HEK293 (cell line): ENCODE measurements around the gene ECE1.

Experiments
- KLF9 ChIP-seq: fragments of 450-650 bp; formaldehyde crosslinking; IDR thresholded peaks from 2 replicates; pipeline ENCODE4 v1.5.1; 2016; ENCODE audit warnings: missing biosample characterization, missing genetic modification characterization, low read depth
- ZFP41 ChIP-seq: fragments of 450-650 bp; formaldehyde crosslinking; IDR thresholded peaks from 2 replicates; pipeline ENCODE4 v1.5.1; 2016; ENCODE audit warnings: missing biosample characterization, missing genetic modification characterization, borderline replicate concordance
- ZIC2 ChIP-seq: fragments of 450-650 bp; formaldehyde crosslinking; IDR thresholded peaks from 2 replicates; pipeline ENCODE4 v1.5.1; 2016; ENCODE audit warnings: missing biosample characterization, missing genetic modification characterization
- ZNF121 ChIP-seq: fragments of 450-650 bp; formaldehyde crosslinking; IDR thresholded peaks from 2 replicates; pipeline ENCODE4 v1.5.1; 2016; ENCODE audit warnings: missing biosample characterization, missing genetic modification characterization
- ZNF140 ChIP-seq: fragments of 450-650 bp; formaldehyde crosslinking; IDR thresholded peaks from 2 replicates; pipeline ENCODE4 v1.5.1; 2016; ENCODE audit warnings: missing biosample characterization, missing genetic modification characterization
- ZNF19 ChIP-seq: fragments of 450-650 bp; formaldehyde crosslinking; IDR thresholded peaks from 2 replicates; pipeline ENCODE4; 2016; ENCODE audit warnings: missing biosample characterization, missing genetic modification characterization, low read depth
- ZNF239 ChIP-seq: fragments of 450-650 bp; formaldehyde crosslinking; IDR thresholded peaks from 2 replicates; pipeline ENCODE4 v1.5.1; 2016; ENCODE audit warnings: missing biosample characterization, missing genetic modification characterization
- ZNF24 ChIP-seq: fragments of 450-650 bp; formaldehyde crosslinking; IDR thresholded peaks from 2 replicates; pipeline ENCODE4 v1.5.1; 2016; ENCODE audit warnings: missing biosample characterization, missing genetic modification characterization
- ZNF292 ChIP-seq: fragments of 450-650 bp; formaldehyde crosslinking; IDR thresholded peaks from 2 replicates; pipeline ENCODE4 v1.5.1; 2016; ENCODE audit warnings: low read depth, missing biosample characterization, missing genetic modification characterization, borderline replicate concordance
- ZNF350 ChIP-seq: fragments of 450-650 bp; formaldehyde crosslinking; IDR thresholded peaks from 2 replicates; pipeline ENCODE4 v1.5.0; 2017; ENCODE audit warnings: missing biosample characterization, mild to moderate bottlenecking, missing genetic modification characterization
- ZNF391 ChIP-seq: fragments of 450-650 bp; formaldehyde crosslinking; IDR thresholded peaks from 2 replicates; pipeline ENCODE4 v1.5.1; 2016; ENCODE audit warnings: low read depth, missing biosample characterization, missing genetic modification characterization, borderline replicate concordance
- ZNF548 ChIP-seq: fragments of 450-650 bp; formaldehyde crosslinking; IDR thresholded peaks from 2 replicates; pipeline ENCODE4 v1.5.1; 2016; ENCODE audit warnings: missing biosample characterization, missing genetic modification characterization
- ZNF600 ChIP-seq: fragments of 450-650 bp; formaldehyde crosslinking; IDR thresholded peaks from 2 replicates; pipeline ENCODE4 v1.5.1; 2016; ENCODE audit warnings: missing biosample characterization, missing genetic modification characterization
- ZNF626 ChIP-seq: fragments of 450-650 bp; sonication (Bioruptor Pico); formaldehyde crosslinking; IDR thresholded peaks from 2 replicates; pipeline ENCODE4 v1.5.1; 2018; ENCODE audit warnings: missing biosample characterization, missing genetic modification characterization, inconsistent platforms
- ZNF658 ChIP-seq: fragments of 450-650 bp; formaldehyde crosslinking; IDR thresholded peaks from 2 replicates; pipeline ENCODE4; 2016; ENCODE audit warnings: missing biosample characterization, missing genetic modification characterization
- ZNF670 ChIP-seq: fragments of 450-650 bp; formaldehyde crosslinking; IDR thresholded peaks from 2 replicates; pipeline ENCODE4 v1.5.1; 2016; ENCODE audit warnings: missing biosample characterization, missing genetic modification characterization, low read depth
- ZNF776 ChIP-seq: fragments of 450-650 bp; formaldehyde crosslinking; IDR thresholded peaks from 2 replicates; pipeline ENCODE4 v1.5.0; 2017; ENCODE audit warnings: missing biosample characterization, missing genetic modification characterization, borderline replicate concordance
- ZNF792 ChIP-seq: fragments of 450-650 bp; formaldehyde crosslinking; IDR thresholded peaks from 2 replicates; pipeline ENCODE4 v1.5.1; 2016; ENCODE audit warnings: missing biosample characterization, missing genetic modification characterization
- ZSCAN30 ChIP-seq: fragments of 450-650 bp; IDR thresholded peaks from 2 replicates; pipeline ENCODE4 v1.5.1; 2018; ENCODE audit warnings: missing biosample characterization, mild to moderate bottlenecking, missing genetic modification characterization, moderate library complexity
- TF ChIP-seq, protein P1 (sequence below): fragments of 450-650 bp; formaldehyde crosslinking; IDR thresholded peaks from 2 replicates; pipeline ENCODE4 v1.5.0; 2017; ENCODE audit warnings: missing biosample characterization, missing genetic modification characterization, borderline replicate concordance
- TF ChIP-seq, protein P2 (sequence below): fragments of 450-650 bp; formaldehyde crosslinking; IDR thresholded peaks from 2 replicates; pipeline ENCODE4 v1.5.1; 2017; ENCODE audit warnings: missing biosample characterization, missing genetic modification characterization
- TF ChIP-seq, protein P3 (sequence below): fragments of 450-650 bp; formaldehyde crosslinking; IDR thresholded peaks from 2 replicates; pipeline ENCODE4 v1.5.1; 2016; ENCODE audit warnings: missing biosample characterization, missing genetic modification characterization
- TF ChIP-seq, protein P4 (sequence below): fragments of 450-650 bp; IDR thresholded peaks from 2 replicates; pipeline ENCODE4 v1.5.1; 2018; ENCODE audit warnings: missing biosample characterization, mild to moderate bottlenecking, missing genetic modification characterization
- TF ChIP-seq, protein P5 (sequence below): fragments of 450-650 bp; formaldehyde crosslinking; conservative IDR thresholded peaks from 2 replicates; pipeline ENCODE4 v1.5.1; 2016; ENCODE audit warnings: low read depth, missing biosample characterization, missing genetic modification characterization
- TF ChIP-seq, protein P6 (sequence below): IDR thresholded peaks from 2 replicates; pipeline ENCODE4 v1.6.1; 2011; ENCODE audit warnings: mild to moderate bottlenecking, low read depth, low read length, borderline replicate concordance

Gene ECE1

DNA sequence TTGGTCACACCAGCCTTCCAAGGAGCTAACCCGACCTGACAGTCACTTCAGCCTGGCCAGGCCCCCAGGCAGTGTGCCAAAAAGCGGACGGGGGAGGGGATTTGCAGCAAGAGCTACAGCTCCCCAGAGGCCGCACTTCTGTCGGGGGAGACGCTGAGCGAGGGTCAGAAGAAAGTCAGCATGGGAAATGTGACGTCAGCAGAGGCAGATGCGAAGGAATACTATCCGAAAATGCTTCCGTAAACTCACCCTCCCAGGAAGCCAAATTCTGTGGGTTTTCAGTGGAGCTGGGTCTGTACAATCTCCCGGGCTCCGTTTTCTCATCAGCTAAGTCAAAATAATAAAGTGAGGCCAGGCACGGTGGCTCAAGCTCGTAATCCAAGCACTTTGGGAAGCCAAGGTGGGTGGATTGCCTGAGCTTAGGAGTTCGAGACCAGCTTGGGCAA is 28.5 kb upstream of the ECE1 start (continued):
- TF ChIP-seq, protein P1, sequence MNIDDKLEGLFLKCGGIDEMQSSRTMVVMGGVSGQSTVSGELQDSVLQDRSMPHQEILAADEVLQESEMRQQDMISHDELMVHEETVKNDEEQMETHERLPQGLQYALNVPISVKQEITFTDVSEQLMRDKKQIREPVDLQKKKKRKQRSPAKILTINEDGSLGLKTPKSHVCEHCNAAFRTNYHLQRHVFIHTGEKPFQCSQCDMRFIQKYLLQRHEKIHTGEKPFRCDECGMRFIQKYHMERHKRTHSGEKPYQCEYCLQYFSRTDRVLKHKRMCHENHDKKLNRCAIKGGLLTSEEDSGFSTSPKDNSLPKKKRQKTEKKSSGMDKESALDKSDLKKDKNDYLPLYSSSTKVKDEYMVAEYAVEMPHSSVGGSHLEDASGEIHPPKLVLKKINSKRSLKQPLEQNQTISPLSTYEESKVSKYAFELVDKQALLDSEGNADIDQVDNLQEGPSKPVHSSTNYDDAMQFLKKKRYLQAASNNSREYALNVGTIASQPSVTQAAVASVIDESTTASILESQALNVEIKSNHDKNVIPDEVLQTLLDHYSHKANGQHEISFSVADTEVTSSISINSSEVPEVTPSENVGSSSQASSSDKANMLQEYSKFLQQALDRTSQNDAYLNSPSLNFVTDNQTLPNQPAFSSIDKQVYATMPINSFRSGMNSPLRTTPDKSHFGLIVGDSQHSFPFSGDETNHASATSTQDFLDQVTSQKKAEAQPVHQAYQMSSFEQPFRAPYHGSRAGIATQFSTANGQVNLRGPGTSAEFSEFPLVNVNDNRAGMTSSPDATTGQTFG (tag by site-specific recombination): no peak
- TF ChIP-seq ZIC2 (tag by site-specific recombination) (peak; percentile 80), ZNF121 (tag by site-specific recombination) (no peak), ZNF292 (no peak), ZFP41 (tag by site-specific recombination) (no peak), ZNF658 (tag by site-specific recombination) (no peak), ZNF600 (no peak; the same call in 1 of the 2 replicates), ZNF776 (tag by site-specific recombination) (no peak), ZNF626 (no peak), ZNF19 (no peak), ZNF239 (tag by site-specific recombination) (no peak), ZNF391 (tag by site-specific recombination) (no peak), KLF9 (0 out of 2 replicates have a peak, but pooled peaks have one; percentile 9), ZNF670 (tag by site-specific recombination) (no peak), ZNF548 (tag by site-specific recombination) (no peak), ZNF350 (no peak), ZNF792 (tag by site-specific recombination) (no peak), ZSCAN30 (tag by site-specific recombination) (no peak), ZNF24 (peak; percentile 89), ZNF140 (tag by site-specific recombination) (no peak)
- TF ChIP-seq, protein P2, sequence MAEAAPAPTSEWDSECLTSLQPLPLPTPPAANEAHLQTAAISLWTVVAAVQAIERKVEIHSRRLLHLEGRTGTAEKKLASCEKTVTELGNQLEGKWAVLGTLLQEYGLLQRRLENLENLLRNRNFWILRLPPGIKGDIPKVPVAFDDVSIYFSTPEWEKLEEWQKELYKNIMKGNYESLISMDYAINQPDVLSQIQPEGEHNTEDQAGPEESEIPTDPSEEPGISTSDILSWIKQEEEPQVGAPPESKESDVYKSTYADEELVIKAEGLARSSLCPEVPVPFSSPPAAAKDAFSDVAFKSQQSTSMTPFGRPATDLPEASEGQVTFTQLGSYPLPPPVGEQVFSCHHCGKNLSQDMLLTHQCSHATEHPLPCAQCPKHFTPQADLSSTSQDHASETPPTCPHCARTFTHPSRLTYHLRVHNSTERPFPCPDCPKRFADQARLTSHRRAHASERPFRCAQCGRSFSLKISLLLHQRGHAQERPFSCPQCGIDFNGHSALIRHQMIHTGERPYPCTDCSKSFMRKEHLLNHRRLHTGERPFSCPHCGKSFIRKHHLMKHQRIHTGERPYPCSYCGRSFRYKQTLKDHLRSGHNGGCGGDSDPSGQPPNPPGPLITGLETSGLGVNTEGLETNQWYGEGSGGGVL (tag by site-specific recombination): peak; percentile 68
- TF ChIP-seq, protein P3, sequence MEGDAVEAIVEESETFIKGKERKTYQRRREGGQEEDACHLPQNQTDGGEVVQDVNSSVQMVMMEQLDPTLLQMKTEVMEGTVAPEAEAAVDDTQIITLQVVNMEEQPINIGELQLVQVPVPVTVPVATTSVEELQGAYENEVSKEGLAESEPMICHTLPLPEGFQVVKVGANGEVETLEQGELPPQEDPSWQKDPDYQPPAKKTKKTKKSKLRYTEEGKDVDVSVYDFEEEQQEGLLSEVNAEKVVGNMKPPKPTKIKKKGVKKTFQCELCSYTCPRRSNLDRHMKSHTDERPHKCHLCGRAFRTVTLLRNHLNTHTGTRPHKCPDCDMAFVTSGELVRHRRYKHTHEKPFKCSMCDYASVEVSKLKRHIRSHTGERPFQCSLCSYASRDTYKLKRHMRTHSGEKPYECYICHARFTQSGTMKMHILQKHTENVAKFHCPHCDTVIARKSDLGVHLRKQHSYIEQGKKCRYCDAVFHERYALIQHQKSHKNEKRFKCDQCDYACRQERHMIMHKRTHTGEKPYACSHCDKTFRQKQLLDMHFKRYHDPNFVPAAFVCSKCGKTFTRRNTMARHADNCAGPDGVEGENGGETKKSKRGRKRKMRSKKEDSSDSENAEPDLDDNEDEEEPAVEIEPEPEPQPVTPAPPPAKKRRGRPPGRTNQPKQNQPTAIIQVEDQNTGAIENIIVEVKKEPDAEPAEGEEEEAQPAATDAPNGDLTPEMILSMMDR (tag by site-specific recombination): no peak
- TF ChIP-seq, protein P4, sequence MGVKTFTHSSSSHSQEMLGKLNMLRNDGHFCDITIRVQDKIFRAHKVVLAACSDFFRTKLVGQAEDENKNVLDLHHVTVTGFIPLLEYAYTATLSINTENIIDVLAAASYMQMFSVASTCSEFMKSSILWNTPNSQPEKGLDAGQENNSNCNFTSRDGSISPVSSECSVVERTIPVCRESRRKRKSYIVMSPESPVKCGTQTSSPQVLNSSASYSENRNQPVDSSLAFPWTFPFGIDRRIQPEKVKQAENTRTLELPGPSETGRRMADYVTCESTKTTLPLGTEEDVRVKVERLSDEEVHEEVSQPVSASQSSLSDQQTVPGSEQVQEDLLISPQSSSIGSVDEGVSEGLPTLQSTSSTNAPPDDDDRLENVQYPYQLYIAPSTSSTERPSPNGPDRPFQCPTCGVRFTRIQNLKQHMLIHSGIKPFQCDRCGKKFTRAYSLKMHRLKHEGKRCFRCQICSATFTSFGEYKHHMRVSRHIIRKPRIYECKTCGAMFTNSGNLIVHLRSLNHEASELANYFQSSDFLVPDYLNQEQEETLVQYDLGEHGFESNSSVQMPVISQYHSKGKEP (tag by site-specific recombination): peak; percentile 75
- TF ChIP-seq, protein P5, sequence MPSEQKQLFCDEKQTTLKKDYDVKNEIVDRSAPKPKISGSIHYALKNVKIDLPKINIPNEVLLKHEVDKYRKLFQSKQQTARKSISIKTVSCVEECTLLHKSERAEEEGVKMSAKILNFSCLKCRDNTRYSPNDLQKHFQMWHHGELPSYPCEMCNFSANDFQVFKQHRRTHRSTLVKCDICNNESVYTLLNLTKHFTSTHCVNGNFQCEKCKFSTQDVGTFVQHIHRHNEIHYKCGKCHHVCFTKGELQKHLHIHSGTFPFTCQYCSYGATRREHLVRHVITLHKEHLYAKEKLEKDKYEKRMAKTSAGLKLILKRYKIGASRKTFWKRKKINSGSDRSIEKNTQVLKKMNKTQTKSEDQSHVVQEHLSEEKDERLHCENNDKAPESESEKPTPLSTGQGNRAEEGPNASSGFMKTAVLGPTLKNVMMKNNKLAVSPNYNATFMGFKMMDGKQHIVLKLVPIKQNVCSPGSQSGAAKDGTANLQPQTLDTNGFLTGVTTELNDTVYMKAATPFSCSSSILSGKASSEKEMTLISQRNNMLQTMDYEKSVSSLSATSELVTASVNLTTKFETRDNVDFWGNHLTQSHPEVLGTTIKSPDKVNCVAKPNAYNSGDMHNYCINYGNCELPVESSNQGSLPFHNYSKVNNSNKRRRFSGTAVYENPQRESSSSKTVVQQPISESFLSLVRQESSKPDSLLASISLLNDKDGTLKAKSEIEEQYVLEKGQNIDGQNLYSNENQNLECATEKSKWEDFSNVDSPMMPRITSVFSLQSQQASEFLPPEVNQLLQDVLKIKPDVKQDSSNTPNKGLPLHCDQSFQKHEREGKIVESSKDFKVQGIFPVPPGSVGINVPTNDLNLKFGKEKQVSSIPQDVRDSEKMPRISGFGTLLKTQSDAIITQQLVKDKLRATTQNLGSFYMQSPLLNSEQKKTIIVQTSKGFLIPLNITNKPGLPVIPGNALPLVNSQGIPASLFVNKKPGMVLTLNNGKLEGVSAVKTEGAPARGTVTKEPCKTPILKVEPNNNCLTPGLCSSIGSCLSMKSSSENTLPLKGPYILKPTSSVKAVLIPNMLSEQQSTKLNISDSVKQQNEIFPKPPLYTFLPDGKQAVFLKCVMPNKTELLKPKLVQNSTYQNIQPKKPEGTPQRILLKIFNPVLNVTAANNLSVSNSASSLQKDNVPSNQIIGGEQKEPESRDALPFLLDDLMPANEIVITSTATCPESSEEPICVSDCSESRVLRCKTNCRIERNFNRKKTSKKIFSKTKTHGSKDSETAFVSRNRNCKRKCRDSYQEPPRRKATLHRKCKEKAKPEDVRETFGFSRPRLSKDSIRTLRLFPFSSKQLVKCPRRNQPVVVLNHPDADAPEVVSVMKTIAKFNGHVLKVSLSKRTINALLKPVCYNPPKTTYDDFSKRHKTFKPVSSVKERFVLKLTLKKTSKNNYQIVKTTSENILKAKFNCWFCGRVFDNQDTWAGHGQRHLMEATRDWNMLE (tag by site-specific recombination): no peak
- TF ChIP-seq, protein P6, sequence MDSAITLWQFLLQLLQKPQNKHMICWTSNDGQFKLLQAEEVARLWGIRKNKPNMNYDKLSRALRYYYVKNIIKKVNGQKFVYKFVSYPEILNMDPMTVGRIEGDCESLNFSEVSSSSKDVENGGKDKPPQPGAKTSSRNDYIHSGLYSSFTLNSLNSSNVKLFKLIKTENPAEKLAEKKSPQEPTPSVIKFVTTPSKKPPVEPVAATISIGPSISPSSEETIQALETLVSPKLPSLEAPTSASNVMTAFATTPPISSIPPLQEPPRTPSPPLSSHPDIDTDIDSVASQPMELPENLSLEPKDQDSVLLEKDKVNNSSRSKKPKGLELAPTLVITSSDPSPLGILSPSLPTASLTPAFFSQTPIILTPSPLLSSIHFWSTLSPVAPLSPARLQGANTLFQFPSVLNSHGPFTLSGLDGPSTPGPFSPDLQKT: no peak
